ENCODE results near the gene KRT36.

DNA sequence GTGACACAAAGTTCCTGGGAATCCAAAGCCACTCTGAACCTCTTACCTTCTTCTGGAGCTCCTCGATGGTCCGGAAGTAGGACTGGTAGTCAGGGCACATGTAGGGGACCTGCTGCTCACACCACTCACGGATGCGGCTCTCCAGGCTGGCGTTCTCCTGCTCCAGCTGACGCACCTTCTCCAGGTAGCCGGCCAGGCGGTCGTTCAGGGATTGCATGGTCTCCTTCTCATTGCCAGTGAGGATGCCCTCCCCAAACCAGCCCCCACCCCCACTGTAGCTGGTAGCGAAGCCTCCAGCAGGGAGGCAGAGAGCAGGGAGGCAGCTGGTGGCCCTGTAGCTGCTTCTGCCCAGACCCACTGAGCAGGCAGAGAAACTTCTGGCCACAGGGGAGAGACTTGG, 9.1 kb downstream of the KRT36 start:
- TF ChIP-seq POLR2AphosphoS5 (IDR thresholded peaks at IDR 0.05; ENCODE audit: low read depth, low read length), result no peak
- no peak for TF ChIP-seq POLR2A (IDR thresholded peaks at IDR 0.05; ENCODE audit: low read depth, low read length)
- TF ChIP-seq TAF1 (IDR thresholded peaks at IDR 0.05; ENCODE audit: low read depth, low read length), result no peak
- TF ChIP-seq SPI1 (IDR thresholded peaks at IDR 0.05; ENCODE audit: low read depth, low read length), result no peak
- no peak for TF ChIP-seq PAX5 (IDR thresholded peaks at IDR 0.05; ENCODE audit: insufficient read depth, low read length, severe bottlenecking)
- TF ChIP-seq POU2F2 (IDR thresholded peaks at IDR 0.05; ENCODE audit: low read depth, low read length), result no peak

Data from GM12891 (cell line).